ENCODE results near the gene ARHGAP44. TPM values are rescaled to one million over a fixed set of nuclear protein-coding genes. Genes with fewer than 3 reads are reported as not detected.
A peak's percentile ranks its signal among the peaks of the same experiment; 100 is the strongest.

ARHGAP44 gene
- polyA plus RNA-seq, 1 donor from 2014 or later: 5.9 TPM

DNA sequence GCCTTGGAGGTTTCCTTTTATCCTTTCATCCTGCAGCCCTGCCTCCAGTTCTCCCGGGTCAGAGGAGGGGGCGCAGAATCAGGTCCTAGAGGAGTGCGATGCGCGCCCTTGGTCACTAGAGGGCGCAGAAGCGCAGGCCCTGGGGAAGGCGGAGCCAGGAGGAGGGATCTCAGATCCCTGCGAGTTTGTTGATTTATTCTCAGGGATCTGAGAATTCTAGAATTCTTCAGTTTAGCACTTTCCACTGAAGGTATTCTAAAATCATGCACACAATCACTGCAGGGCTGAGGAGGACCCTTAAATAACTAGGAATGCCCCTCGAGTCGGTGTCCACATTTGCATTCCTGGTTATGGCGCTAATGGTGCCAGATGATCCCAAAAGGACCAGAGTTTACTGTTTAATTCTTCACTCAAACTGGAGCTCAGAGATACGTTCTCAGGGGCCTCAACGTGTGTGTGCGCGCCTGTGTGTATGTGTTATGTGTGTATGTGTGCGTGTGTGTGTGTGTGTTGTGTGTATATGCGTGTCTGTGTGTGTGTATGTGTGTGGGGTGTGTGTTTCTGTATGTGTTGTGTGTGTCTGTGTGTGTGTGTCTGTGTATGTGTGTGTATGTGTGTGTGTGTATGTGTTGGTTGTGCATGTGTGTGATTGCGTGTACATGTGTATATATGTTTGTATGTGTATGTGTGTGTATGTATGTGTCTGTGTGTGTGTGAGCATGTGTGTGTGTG lies 235.4 kb downstream of the ARHGAP44 start:
- no peaks in the 10 kb centered on the region for H3F3A ChIP-seq (ENCODE audit: insufficient read depth, low read length, poor library complexity, severe bottlenecking)
- H3K36me3 ChIP-seq (ENCODE audit: insufficient read depth, low read length): no peaks in the 10 kb centered on the region
- H3K9me2 ChIP-seq (ENCODE audit: insufficient read depth, low read length): no peaks in the 10 kb centered on the region
- H3K9me3 ChIP-seq (ENCODE audit: low read length): no peaks in the 10 kb centered on the region
- H3K79me2 ChIP-seq (replicated peaks; ENCODE audit: insufficient read depth, low read length): no peaks in the 10 kb centered on the region
- H3K9ac ChIP-seq (ENCODE audit: low read length): no peak overlapping the region
- no peaks in the 10 kb centered on the region for H4K20me1 ChIP-seq (ENCODE audit: insufficient read depth)
- H3K27ac ChIP-seq (ENCODE audit: low read length): no peak overlapping the region
- H3K4me3 ChIP-seq (ENCODE audit: low read length): no peak overlapping the region
- H3K27me3 ChIP-seq (ENCODE audit: insufficient read depth, low read depth, low read length): no peaks in the 10 kb centered on the region
- H2AFZ ChIP-seq (ENCODE audit: low read depth, low read length): no peak overlapping the region
- TF ChIP-seq EZH2 (IDR thresholded peaks at IDR 0.05; ENCODE audit: borderline replicate concordance, insufficient read depth, low read length, poor library complexity, severe bottlenecking) (no peak), RAD21 (conservative IDR thresholded peaks at IDR 0.05) (peak; percentile 60), SMC3 (conservative IDR thresholded peaks at IDR 0.05; ENCODE audit: poor library complexity) (peak; percentile 68)
- TF ChIP-seq, protein P1, sequence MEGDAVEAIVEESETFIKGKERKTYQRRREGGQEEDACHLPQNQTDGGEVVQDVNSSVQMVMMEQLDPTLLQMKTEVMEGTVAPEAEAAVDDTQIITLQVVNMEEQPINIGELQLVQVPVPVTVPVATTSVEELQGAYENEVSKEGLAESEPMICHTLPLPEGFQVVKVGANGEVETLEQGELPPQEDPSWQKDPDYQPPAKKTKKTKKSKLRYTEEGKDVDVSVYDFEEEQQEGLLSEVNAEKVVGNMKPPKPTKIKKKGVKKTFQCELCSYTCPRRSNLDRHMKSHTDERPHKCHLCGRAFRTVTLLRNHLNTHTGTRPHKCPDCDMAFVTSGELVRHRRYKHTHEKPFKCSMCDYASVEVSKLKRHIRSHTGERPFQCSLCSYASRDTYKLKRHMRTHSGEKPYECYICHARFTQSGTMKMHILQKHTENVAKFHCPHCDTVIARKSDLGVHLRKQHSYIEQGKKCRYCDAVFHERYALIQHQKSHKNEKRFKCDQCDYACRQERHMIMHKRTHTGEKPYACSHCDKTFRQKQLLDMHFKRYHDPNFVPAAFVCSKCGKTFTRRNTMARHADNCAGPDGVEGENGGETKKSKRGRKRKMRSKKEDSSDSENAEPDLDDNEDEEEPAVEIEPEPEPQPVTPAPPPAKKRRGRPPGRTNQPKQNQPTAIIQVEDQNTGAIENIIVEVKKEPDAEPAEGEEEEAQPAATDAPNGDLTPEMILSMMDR (IDR thresholded peaks at IDR 0.05; ENCODE audit: poor library complexity, severe bottlenecking): peak; percentile 83
- H3K4me2 ChIP-seq (ENCODE audit: low read length): no peak overlapping the region

DNA sequence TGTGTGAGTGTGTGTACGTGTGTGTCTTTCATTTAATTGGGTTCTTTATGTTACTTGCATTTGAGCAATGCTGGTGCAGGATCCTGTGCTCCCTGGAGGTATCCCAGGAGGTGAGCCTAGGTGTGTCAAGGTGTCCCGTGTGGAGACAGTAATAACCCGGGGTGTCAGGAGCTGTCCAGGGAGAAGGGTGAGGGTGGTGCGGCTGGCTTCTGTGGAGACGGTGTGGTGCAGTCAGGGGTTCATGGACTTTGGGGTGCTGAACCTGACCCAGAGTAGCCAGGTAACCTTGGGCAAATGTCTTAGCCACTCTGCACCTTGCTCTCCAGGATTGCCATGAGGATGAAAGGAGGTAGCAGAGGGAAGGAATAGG lies 235.9 kb downstream of the ARHGAP44 start:
- Histone ChIP-seq H3K4me2 (ENCODE audit: low read length) (no peak overlapping the region), H3K27me3 (ENCODE audit: insufficient read depth, low read depth, low read length) (no peaks in the 10 kb centered on the region), H3K79me2 (replicated peaks; ENCODE audit: insufficient read depth, low read length) (no peaks in the 10 kb centered on the region), H3K36me3 (ENCODE audit: insufficient read depth, low read length) (no peaks in the 10 kb centered on the region), H3K27ac (ENCODE audit: low read length) (no peak overlapping the region), H3K9ac (ENCODE audit: low read length) (no peak overlapping the region), H3K9me2 (ENCODE audit: insufficient read depth, low read length) (no peaks in the 10 kb centered on the region), H4K20me1 (ENCODE audit: insufficient read depth) (no peaks in the 10 kb centered on the region), H2AFZ (ENCODE audit: low read depth, low read length) (no peak overlapping the region), H3K9me3 (ENCODE audit: low read length) (no peaks in the 10 kb centered on the region), H3K4me3 (ENCODE audit: low read length) (no peak overlapping the region), H3F3A (ENCODE audit: insufficient read depth, low read length, poor library complexity, severe bottlenecking) (no peaks in the 10 kb centered on the region)
- TF ChIP-seq MXI1 (conservative IDR thresholded peaks at IDR 0.05; ENCODE audit: poor library complexity, severe bottlenecking): no peak
- TF ChIP-seq TAF1 (IDR thresholded peaks at IDR 0.05; ENCODE audit: low read depth): no peak
- TF ChIP-seq, protein P2, sequence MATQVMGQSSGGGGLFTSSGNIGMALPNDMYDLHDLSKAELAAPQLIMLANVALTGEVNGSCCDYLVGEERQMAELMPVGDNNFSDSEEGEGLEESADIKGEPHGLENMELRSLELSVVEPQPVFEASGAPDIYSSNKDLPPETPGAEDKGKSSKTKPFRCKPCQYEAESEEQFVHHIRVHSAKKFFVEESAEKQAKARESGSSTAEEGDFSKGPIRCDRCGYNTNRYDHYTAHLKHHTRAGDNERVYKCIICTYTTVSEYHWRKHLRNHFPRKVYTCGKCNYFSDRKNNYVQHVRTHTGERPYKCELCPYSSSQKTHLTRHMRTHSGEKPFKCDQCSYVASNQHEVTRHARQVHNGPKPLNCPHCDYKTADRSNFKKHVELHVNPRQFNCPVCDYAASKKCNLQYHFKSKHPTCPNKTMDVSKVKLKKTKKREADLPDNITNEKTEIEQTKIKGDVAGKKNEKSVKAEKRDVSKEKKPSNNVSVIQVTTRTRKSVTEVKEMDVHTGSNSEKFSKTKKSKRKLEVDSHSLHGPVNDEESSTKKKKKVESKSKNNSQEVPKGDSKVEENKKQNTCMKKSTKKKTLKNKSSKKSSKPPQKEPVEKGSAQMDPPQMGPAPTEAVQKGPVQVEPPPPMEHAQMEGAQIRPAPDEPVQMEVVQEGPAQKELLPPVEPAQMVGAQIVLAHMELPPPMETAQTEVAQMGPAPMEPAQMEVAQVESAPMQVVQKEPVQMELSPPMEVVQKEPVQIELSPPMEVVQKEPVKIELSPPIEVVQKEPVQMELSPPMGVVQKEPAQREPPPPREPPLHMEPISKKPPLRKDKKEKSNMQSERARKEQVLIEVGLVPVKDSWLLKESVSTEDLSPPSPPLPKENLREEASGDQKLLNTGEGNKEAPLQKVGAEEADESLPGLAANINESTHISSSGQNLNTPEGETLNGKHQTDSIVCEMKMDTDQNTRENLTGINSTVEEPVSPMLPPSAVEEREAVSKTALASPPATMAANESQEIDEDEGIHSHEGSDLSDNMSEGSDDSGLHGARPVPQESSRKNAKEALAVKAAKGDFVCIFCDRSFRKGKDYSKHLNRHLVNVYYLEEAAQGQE (IDR thresholded peaks at IDR 0.05; ENCODE audit: borderline replicate concordance): no peak
- TF ChIP-seq SMC3 (conservative IDR thresholded peaks at IDR 0.05; ENCODE audit: poor library complexity): no peak
- TF ChIP-seq EZH2 (IDR thresholded peaks at IDR 0.05; ENCODE audit: borderline replicate concordance, insufficient read depth, low read length, poor library complexity, severe bottlenecking): no peak
- TF ChIP-seq, protein P1 (IDR thresholded peaks at IDR 0.05; ENCODE audit: poor library complexity, severe bottlenecking): no peak
- no peak for TF ChIP-seq RAD21 (conservative IDR thresholded peaks at IDR 0.05)
- no peak for TF ChIP-seq POLR2AphosphoS5 (IDR thresholded peaks at IDR 0.05)
- TF ChIP-seq EP300 (conservative IDR thresholded peaks at IDR 0.05; ENCODE audit: poor library complexity, severe bottlenecking): no peak
